Fibroblast of the aortic adventitia (primary cell): ENCODE measurements around the gene PRDX3. TPM values are rescaled to one million over a fixed set of nuclear protein-coding genes. Genes with fewer than 3 reads are reported as not detected.
A peak's percentile ranks its signal among the peaks of the same experiment; 100 is the strongest.

Experiments
- DNase-seq: peaks from one replicate; pipeline ENCODE4 v3.0.0-alpha.2; 2010; ENCODE audit warnings: low read depth
- H3K4me3 ChIP-seq: 2 replicates; pipeline ENCODE4 v1.5.1; 2011; ENCODE audit warnings: low read depth, mild to moderate bottlenecking, control low read depth, low read length, moderate library complexity
- CTCF ChIP-seq: IDR thresholded peaks from 2 replicates; pipeline ENCODE4 v1.5.1; 2011; ENCODE audit warnings: mild to moderate bottlenecking, low read length, control low read depth, inconsistent platforms; ENCODE audit not compliant: insufficient read depth
- total RNA-seq: library from RNA; depleted of rRNA; stranded (reverse); fragments of >200 nt; gene quantifications from 2 replicates; pipeline ENCODE4 v1.2.3, GENCODE V29; 2012; ENCODE audit warnings: low replicate concordance

The PRDX3 gene
- total RNA-seq, 1 donor: 189 TPM

DNA sequence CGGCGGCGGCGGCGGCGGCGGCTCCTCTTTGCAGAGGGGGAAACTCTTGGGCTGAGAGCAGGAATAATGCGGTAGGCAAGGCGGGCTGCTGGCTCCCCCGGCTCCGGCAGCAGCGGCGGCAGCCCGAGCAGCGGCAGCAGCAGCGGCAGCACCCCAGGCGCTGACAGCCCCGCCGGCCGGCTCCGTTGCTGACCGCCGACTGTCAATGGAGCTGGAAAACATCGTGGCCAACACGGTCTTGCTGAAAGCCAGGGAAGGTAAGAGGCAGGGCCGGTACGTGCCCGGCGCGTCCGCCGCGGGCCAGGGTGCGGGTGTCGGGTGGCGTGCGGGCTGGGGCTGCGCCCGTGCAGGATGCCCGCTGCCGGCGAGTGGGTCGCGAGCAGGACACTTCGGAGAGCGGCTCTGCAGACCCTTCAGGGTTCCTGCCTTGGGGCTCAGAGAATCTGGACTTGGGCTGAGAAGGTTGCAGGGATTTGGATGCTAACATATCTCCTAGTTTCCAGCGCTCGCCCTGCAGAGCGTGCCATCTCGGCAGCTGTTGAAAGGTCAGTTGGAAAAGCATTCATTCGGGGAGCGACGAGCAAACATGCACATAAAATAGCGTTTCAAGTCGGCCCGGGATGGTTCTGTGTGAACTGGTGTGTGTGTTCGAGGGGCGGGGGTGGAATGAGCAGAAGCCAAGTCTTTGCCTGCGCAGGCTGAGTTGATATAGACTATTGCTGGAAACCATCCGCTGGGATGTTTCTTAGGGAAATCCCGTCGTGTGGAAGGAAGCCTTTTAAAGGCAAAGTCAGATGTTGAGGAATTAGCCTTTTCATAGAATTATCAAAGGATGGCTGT, 29.3 kb upstream of the PRDX3 start:
- TF ChIP-seq CTCF: no peak
- peak overlapping the region; percentile 77 for H3K4me3 ChIP-seq
- DNase-seq: peak; percentile 75

DNA sequence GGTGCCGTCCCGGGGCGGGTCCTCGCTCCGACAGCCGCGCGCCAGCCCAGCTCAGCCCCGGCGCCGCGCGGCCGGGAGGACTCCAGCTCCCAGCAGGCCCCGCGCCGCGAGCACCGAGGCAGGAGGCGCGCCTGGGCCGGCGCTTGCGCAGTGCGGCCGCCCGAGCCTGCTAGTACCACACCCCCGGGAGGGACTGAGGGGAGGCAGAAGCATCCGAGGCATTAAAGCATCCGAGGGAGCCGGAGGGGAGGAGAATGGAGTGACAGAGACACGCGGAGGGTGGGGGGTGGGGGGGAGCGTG, 28.7 kb upstream of the PRDX3 start, which contains the start of gene GRK5:
GRK5 (plus strand) TSS at position 206 of the 301 bp plus-strand sequence. CDS start 347 bp downstream, outside the sequence.
- TF ChIP-seq CTCF: no peak
- peak within 1 kb of the TSS; percentile 77 for H3K4me3 ChIP-seq
- peak; percentile 97 for DNase-seq

DNA sequence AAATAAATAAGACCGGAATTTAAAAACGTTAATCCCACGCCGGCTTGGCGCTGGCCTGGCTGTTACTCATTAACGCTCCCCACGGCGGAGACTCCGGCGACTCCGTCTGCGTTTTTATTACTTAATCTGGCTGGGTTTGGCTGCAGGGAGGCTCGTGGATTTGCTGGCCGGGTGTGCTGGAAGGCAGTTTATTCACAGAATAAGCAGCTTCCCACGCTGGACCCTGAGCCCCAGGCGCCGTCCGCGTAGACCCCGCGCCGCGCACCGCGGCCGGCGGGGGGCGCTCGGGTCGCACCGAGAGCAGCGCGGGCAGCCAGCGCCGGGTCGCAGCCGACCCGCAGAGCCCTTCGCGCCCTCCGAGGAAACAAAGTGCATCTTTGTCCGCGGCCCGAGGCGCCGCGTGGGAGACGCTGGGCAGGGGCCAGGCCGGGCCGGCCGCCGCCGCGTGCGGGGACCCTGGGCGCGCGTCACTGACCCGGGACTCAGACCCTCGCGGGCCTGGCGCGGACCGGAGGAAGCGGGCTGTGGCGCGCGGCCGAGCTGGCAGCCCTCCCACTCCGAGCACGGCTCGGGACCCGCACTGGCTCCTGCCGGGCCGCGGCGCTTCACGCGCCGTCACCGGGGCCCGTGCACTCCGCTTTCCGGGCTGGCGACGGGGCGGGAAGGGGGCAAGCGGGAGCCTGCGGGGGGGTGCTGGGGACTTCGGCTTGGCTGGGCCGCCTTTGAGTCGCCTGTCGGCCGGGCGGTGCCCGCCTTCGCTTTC, 28.2 kb upstream of the PRDX3 start:
- peak; percentile 33 for TF ChIP-seq CTCF
- DNase-seq: peak; percentile 72
- H3K4me3 ChIP-seq: peak overlapping the region; percentile 64

GRCh38 chr10:119205894-119206602, 27.4 kb upstream of the PRDX3 start:
- peak overlapping the region; percentile 44 for H3K4me3 ChIP-seq
- no peak for TF ChIP-seq CTCF
- no peak for DNase-seq

GRCh38 chr10:119203006-119203405, 24.4 kb upstream of the PRDX3 start:
- TF ChIP-seq CTCF: no peak
- DNase-seq: peak; percentile 72
- no peak overlapping the region for H3K4me3 ChIP-seq

- TF ChIP-seq CTCF: no peak
- H3K4me3 ChIP-seq: no peak overlapping the region
- no peak for DNase-seq
Observed at GRCh38 chr10:119201233-119201632, 22.6 kb upstream of the PRDX3 start.
